Stimulated activated CD4-positive, alpha-beta T cell treated with anti-CD3 and anti-CD28 coated beads, TNF-alpha, amount 100 ng/mL, for 1 hour (primary cell): ENCODE data around the gene TNFRSF8.
A peak's percentile ranks its signal among the peaks of the same experiment; 100 is the strongest.

ENCODE experiments used
- DNase-seq, 3 donors: peaks; one replicate each; pipeline ENCODE4 v3.0.0-alpha.2; 2020; ENCODE audit warnings: low read depth in 3 of 3, low spot score in 1 of 3

Gene TNFRSF8

GRCh38 chr1:12172042-12172851, 109.1 kb downstream of the TNFRSF8 start:
- no peak for DNase-seq

- DNase-seq, result no peak
Observed at GRCh38 chr1:12173041-12173509, 110.0 kb downstream of the TNFRSF8 start.

GRCh38 chr1:12173631-12174121, 110.6 kb downstream of the TNFRSF8 start:
- DNase-seq, result peak; percentile 61 to 85 (median 80)

GRCh38 chr1:12174924-12175810, 112.1 kb downstream of the TNFRSF8 start:
- no peak for DNase-seq

- no peak for DNase-seq
Observed at GRCh38 chr1:12176298-12177118, 113.4 kb downstream of the TNFRSF8 start.

- DNase-seq, result no peak
Observed at GRCh38 chr1:12177156-12177998, 114.3 kb downstream of the TNFRSF8 start.

GRCh38 chr1:12177999-12178441, 114.9 kb downstream of the TNFRSF8 start:
- peak; percentile 90 to 94 (median 91) for DNase-seq

GRCh38 chr1:12178511-12178910, 115.4 kb downstream of the TNFRSF8 start:
- DNase-seq, result no peak

GRCh38 chr1:12179111-12179519, 116.0 kb downstream of the TNFRSF8 start:
- peak; percentile 53 to 78 (median 73) for DNase-seq

GRCh38 chr1:12179676-12180075, 116.6 kb downstream of the TNFRSF8 start:
- DNase-seq, result no peak

- DNase-seq, result no peak
Observed at GRCh38 chr1:12180315-12180714, 117.2 kb downstream of the TNFRSF8 start.

GRCh38 chr1:12180903-12181302, 117.8 kb downstream of the TNFRSF8 start:
- DNase-seq, result no peak

GRCh38 chr1:12181568-12181967, 118.5 kb downstream of the TNFRSF8 start:
- no peak for DNase-seq

- DNase-seq, result no peak
Observed at GRCh38 chr1:12182410-12182984, 119.4 kb downstream of the TNFRSF8 start.

- DNase-seq, result no peak
Observed at GRCh38 chr1:12183095-12183794, 120.1 kb downstream of the TNFRSF8 start.

- no peak for DNase-seq
Observed at GRCh38 chr1:12184008-12184681, 121.0 kb downstream of the TNFRSF8 start.

GRCh38 chr1:12185036-12185917, 122.2 kb downstream of the TNFRSF8 start:
- no peak for DNase-seq
